ENCODE measurements around the gene CMSS1.
"Not testable (repeated sequence)": the region's sequence is repeated elsewhere in the genome, so short reads cannot be mapped to it uniquely, and the experiment has no call there.

The CMSS1 gene

DNA sequence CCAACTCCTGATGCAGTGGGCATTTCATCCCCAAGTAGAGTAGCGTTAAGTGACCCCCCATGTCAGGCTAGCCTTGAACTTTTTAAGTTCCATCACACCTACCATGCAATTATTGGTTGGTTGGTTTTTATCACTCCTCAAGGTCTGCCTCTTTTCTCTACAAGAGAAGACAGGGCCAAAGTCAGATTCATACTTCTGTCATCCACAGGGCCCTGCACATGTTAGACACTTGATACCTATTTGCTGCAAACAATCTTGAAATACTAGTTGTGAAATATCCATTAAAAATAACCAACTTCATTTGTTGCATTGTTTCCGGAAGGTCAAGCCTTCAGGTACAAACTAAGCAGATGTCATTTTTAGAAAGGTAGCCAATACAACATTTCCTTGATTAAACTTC, 1.2 kb downstream of the CMSS1 start:
- DNase-seq (ENCODE audit: low spot score): no peak

GRCh38 chr3:99823723-99824711, 6.4 kb downstream of the CMSS1 start:
- no peak for DNase-seq (ENCODE audit: low spot score)

DNA sequence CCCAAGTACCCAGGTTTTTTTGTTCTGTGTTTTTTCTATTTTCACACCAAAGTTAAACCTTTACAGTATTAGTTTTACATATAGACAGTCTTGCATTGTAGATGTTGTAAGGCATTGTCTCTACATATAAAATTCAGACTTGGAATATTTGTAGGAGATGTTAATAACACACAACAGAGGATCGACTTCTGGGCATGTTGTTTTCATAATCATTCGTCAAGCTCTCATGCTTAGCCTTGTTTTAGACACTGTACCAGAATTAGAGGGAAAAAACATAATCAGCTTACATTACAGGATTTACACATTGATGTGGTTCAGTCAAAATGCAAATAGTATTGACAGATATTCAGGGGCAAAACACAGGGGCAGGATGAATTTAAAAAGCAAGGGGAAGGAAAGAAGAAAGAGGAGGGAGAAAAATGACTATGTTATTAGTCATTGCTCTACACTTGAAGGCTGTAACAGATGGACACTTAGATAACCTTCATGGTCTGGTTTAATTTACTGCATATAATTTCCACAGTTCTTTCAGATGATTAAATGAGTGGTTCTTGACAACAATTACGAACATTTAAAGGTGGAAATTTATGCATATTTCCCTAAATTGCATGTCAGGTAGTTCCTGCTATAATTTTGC, 7.5 kb downstream of the CMSS1 start:
- DNase-seq (ENCODE audit: low spot score): no peak

- DNase-seq (ENCODE audit: low spot score): no peak
Measured at GRCh38 chr3:99829844-99830243, 12.2 kb downstream of the CMSS1 start.

- no peak for DNase-seq (ENCODE audit: low spot score)
Measured at GRCh38 chr3:99833617-99834205, 16.0 kb downstream of the CMSS1 start.

GRCh38 chr3:99834211-99834957, 16.7 kb downstream of the CMSS1 start:
- DNase-seq (ENCODE audit: low spot score): no peak

DNA sequence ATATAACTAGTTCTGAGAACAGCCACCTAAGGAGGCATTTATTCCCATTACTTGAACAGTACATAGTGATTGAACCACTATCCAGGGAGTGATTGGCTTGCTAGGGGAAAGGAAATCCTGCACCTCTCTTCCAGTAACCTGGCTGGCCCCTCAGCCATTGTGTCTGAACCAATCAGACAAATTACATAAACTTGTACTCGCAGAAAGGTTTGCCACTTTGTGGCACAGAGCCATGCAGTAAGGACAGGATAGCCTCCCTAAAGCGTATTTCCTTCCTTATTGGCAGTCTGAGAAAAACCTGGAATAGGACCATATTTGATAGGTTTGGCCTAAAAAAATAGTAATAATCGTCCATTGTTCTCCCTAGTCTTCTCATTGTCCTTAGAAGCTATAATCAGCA, 19.0 kb downstream of the CMSS1 start:
- no peak for DNase-seq (ENCODE audit: low spot score)

DNA sequence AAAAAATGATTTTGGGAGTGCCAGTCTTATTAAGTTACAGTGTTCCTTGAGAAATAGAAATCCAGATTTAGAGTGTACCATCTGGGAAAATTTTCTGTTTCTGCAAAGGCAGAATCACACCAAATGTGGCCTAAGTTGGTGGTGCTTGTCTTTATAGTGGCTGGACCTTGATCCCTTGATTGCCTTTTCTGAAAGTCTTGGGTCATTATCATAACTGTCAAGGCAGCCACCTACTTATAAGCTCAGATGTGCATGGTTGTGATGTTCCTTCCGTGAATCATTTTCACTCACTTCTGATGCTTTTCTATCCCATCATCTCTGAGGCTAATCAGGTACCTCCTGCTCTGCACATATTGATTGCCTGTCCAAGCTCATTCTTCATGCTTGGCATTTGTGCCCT, 20.1 kb downstream of the CMSS1 start:
- DNase-seq (ENCODE audit: low spot score): no peak

DNA sequence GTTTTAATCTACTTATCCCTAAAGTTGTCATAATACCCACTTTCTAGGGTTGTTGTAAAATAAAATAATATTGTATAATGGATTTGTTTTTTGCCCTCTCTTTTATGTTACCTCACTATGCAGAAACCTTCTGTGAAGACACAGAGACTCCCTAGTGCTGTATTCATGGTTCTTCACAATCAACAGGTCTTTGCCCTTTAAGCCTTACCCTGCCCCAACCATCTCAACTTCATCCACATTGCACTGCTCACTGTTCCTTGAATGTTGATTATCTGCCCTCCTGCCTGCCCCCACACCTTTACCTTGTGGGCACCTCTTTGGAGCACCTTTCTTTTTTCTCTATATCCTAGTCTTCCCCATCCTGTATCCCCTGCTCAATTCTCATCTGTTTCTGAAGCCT, 21.1 kb downstream of the CMSS1 start:
- no peak for DNase-seq (ENCODE audit: low spot score)

DNA sequence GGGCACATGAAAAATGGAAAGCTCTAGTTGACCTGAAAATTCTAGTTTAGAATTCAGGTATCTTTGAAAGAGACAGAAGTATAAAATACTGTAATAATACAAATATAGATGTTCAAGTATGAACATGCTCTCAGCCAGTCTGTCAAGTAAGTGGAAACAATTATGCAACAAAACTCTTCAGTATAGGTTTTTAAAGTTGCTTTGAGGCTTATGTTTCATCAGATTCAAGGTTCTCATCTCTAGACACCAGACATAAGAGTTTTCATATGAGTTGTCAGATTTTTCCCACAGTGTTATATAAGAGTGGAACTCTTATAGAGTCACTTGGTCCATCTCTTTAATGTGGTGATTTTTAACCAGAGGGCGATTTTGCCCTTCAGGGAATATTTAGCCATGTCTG, 22.0 kb downstream of the CMSS1 start:
- no peak for DNase-seq (ENCODE audit: low spot score)

- not testable (repeated sequence) for DNase-seq (ENCODE audit: low spot score)
Measured at GRCh38 chr3:99841949-99842348, 24.3 kb downstream of the CMSS1 start.

DNA sequence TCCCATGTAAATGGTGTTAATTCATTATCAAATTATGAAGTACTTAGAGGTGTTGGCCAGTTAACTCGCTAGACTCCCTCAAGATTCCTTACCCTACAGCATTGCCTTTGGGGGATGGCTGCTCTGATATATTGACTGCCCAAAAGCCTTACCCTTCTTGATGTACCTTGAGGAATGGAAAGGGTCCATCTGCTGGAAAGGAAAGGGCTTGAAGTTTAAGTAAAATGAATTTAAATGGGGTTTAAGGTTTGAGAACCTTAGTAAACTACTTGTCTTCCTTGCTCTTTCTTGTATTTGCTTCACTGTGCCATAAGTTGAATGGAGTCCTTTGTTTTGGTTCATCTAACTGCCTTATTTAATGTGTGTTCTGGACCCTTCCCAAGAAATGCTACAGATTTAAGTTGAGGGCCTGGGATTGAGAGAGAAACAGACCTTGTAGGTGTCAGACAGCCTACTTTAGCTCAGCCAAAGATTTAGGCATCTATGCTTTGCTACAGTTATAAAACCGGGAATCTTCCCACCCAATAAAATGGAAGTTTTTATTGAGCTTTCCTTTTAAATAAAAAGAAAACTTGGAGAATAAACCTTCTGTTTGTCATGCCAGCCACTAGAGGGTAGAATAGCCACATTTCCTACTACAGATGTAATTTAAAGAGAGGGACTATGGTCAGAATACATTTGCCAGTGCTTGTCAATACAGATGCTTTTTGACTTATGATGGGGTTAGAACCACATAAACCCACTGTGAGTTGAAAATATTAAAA, 25.3 kb downstream of the CMSS1 start:
- DNase-seq (ENCODE audit: low spot score): peak; percentile 73

- DNase-seq (ENCODE audit: low spot score): no peak
Measured at GRCh38 chr3:99843590-99844258, 26.1 kb downstream of the CMSS1 start.

DNA sequence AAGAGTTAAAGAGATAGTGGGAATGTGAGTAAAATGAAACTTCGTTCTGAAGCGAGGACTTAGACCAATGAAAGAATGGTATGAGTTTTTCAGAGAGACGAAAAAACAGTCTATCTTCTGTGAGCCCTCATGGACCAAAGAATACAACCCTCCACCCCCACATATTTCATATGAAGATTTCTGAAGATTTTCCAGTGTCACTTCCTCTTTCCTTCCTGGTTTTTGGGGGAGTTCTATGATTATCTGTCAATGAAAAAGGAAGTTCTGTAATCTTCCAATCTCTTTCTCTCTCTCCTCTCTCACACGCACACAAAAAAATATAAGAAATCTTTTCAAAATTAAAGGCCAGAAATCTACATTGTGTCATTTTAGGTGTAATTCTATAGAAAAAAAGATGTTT, 27.7 kb downstream of the CMSS1 start:
- DNase-seq (ENCODE audit: low spot score): no peak

DNA sequence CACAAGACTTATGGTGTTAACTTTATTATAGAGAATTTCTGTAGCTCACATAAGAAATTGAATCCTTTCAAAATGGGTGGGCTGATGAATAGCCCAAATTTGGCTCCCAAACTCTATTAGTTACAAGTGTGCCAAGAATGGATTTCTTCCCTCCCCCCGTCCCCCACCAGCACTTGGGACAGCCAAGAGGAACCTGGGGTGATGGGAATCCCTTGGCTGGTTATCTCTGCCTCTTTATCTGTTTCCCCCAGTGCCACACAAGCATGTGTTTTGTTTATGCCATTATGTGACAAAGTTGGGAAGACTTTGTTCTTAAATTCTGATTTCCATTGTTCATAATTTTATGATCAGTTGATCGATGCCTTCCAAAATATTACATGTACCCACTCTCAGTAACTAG, 28.3 kb downstream of the CMSS1 start:
- DNase-seq (ENCODE audit: low spot score): no peak

GRCh38 chr3:99846477-99847160, 29.0 kb downstream of the CMSS1 start:
- DNase-seq (ENCODE audit: low spot score): no peak

DNA sequence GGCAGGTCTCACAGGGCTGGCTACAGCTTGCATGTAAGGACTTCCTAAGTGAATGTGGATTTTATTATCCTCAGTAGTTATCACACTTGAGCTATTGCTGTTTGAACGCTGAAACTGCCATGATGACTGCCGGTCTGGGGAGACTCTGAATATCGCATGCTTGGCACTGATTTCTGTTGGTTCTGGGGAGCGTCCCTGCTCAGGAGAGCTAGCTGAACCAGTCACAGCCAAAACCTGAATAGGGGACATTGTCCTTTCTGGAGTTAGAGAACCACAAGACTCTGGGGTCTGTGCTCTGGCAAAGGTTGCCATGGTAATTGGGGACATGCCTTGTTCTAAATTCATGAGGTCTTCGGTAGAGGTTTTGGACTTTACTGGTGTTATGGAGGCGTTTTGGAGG, 30.8 kb downstream of the CMSS1 start:
- no peak for DNase-seq (ENCODE audit: low spot score)

DNA sequence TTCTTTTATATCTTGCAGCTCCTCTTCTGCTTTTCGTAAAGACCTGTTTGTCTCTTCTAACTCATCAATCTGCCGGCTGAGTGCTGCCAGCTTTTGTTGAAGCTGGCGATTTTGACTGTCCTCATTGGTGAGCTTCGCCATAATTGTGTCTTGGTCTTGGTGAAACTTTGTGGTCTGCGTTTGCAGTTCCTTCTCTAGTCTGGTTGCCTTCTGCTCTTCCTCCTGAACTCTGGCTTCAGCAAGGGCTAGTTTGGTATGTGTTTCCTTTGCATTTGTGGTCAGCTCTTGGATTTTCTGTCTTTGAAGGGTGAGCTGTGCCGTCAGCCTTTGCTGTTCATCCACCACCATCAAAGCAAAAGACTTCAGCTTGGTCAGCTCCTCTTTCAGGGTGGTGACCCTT, 32.9 kb downstream of the CMSS1 start:
- no peak for DNase-seq (ENCODE audit: low spot score)

GRCh38 chr3:99851955-99852354, 34.3 kb downstream of the CMSS1 start:
- DNase-seq (ENCODE audit: low spot score): no peak

DNA sequence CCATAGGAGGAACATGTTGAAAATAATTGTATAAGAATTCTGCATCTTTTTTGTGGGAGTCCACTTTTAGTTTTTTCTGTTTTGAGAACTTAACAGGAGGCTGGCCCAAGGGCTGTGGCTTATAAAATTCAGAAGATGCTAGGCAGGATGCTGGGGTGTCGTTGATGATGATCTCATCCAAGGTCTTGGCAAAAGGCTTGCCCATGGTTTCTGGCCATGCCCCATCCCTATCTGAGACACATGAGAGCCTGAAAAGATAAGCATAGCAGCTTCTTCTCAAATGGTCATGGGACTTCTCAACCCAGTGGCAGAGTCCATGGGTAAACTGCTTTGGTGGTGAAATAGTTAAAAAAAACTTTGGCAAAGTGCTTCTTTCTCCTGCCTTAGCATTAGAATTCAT, 35.2 kb downstream of the CMSS1 start:
- DNase-seq (ENCODE audit: low spot score): no peak
